Thymus (tissue), 11 donors: Measurements from ENCODE around the gene SLC9A7. TPM values are rescaled to one million over a fixed set of nuclear protein-coding genes. Genes with fewer than 3 reads are reported as not detected.
"Not testable (repeated sequence)": the region's sequence is repeated elsewhere in the genome, so short reads cannot be mapped to it uniquely, and the experiment has no call there.

Experiments
- DNase-seq, 9 donors: peaks; one replicate each; pipeline ENCODE4 v3.0.0-alpha.2; 2013; ENCODE audit warnings: low spot score in 9 of 9, low read depth in 6 of 9, missing footprints in 1 of 9
- H3K27ac ChIP-seq, 2 donors: one replicate each; pipeline ENCODE4 v1.5.1; 2013; ENCODE audit warnings: control low read depth in 1 of 2, low read depth in 1 of 2, low read length in 1 of 2, mild to moderate bottlenecking in 1 of 2, moderate library complexity in 1 of 2
- H3K27me3 ChIP-seq, 2 donors: one replicate each; pipeline ENCODE4 v1.5.1; 2013; ENCODE audit warnings: low read length in 1 of 2; ENCODE audit not compliant: control insufficient read depth in 2 of 2, insufficient read depth in 1 of 2
- H3K36me3 ChIP-seq, 2 donors: one replicate each; pipeline ENCODE4 v1.5.1; 2013; ENCODE audit warnings: low read length in 1 of 2, mild to moderate bottlenecking in 1 of 2, moderate library complexity in 1 of 2; ENCODE audit not compliant: control insufficient read depth in 2 of 2, insufficient read depth in 2 of 2
- H3K4me1 ChIP-seq, 2 donors: one replicate each; pipeline ENCODE4 v1.5.1; 2013; ENCODE audit warnings: low read length in 2 of 2; ENCODE audit not compliant: control insufficient read depth in 2 of 2, insufficient read depth in 2 of 2
- H3K4me3 ChIP-seq, 2 donors: one replicate each; pipeline ENCODE4 v1.5.1; 2013; ENCODE audit warnings: low read length in 2 of 2, control low read depth in 1 of 2, mild to moderate bottlenecking in 1 of 2
- H3K9me3 ChIP-seq, 2 donors: one replicate each; pipeline ENCODE4 v1.5.1; 2013; ENCODE audit warnings: low read length in 1 of 2, mild to moderate bottlenecking in 1 of 2; ENCODE audit not compliant: control insufficient read depth in 2 of 2, insufficient read depth in 1 of 2
- WGBS: extraction: QIAGEN DNeasy Blood & Tissue Kit; methylation state at CpG from one replicate; pipeline ENCODE4 v1.1.7; 2013; 5-methylcytosine and 5-hydroxymethylcytosine counted together
- polyA plus RNA-seq: library from polyadenylated mRNA; stranded (reverse); fragments of 200-250 nt; gene quantifications from one replicate; pipeline ENCODE4 v1.2.3, GENCODE V29; 2013
- total RNA-seq: library from RNA; stranded (reverse); fragments of 120-200 nt; gene quantifications from one replicate; pipeline ENCODE4 v1.2.4, GENCODE V29; 2013
- donor health status: healthy.

The SLC9A7 gene
- total and polyA plus RNA-seq, 2 donors: 3.5 to 10.3 TPM

GRCh38 chrX:46784437-46784836, 25.5 kb upstream of the SLC9A7 start:
- H3K27me3 ChIP-seq, H3K27ac ChIP-seq, H3K4me1 ChIP-seq, H3K36me3 ChIP-seq, H3K9me3 ChIP-seq, H3K4me3 ChIP-seq, DNase-seq: not testable (repeated sequence)

GRCh38 chrX:46782034-46782433, 23.1 kb upstream of the SLC9A7 start:
- no peak for DNase-seq
- WGBS: 90% methylated on average over 4 of the region's 4 CpGs

GRCh38 chrX:46777971-46778810, 19.3 kb upstream of the SLC9A7 start:
- Histone ChIP-seq H3K36me3 (no peaks in the 10 kb centered on the region), H3K27me3 (no peaks in the 10 kb centered on the region), H3K4me3 (no peak overlapping the region), H3K9me3 (no peaks in the 10 kb centered on the region), H3K4me1 (no peaks in the 10 kb centered on the region), H3K27ac (no peak overlapping the region)
- no peak for DNase-seq
- WGBS: 34% methylated on average over 7 of the region's 7 CpGs

More at GRCh38 chrX:46782034-46782433, 23.1 kb upstream of the SLC9A7 start:
- H3K4me1 ChIP-seq: no peaks in the 10 kb centered on the region
- no peak overlapping the region for H3K4me3 ChIP-seq
- no peaks in the 10 kb centered on the region for H3K9me3 ChIP-seq
- no peak overlapping the region for H3K27ac ChIP-seq
- H3K27me3 ChIP-seq: no peaks in the 10 kb centered on the region
- H3K36me3 ChIP-seq: no peaks in the 10 kb centered on the region

GRCh38 chrX:46770817-46771163, 11.9 kb upstream of the SLC9A7 start:
- WGBS: 89% methylated on average over 1 of the region's 1 CpG
- H3K9me3 ChIP-seq: no peaks in the 10 kb centered on the region
- no peaks in the 10 kb centered on the region for H3K36me3 ChIP-seq
- no peaks in the 10 kb centered on the region for H3K4me1 ChIP-seq
- no peak overlapping the region for H3K4me3 ChIP-seq
- no peak overlapping the region for H3K27ac ChIP-seq
- no peaks in the 10 kb centered on the region for H3K27me3 ChIP-seq
- DNase-seq: no peak

- 93% methylated on average over 4 of the region's 4 CpGs for WGBS
- Histone ChIP-seq H3K27ac (no peak overlapping the region), H3K9me3 (no peaks in the 10 kb centered on the region), H3K4me1 (no peaks in the 10 kb centered on the region), H3K27me3 (no peaks in the 10 kb centered on the region), H3K36me3 (no peaks in the 10 kb centered on the region), H3K4me3 (no peak overlapping the region)
- DNase-seq: no peak
Measured at GRCh38 chrX:46770000-46770816, 11.3 kb upstream of the SLC9A7 start.

- Histone ChIP-seq H3K27ac (no peak overlapping the region), H3K27me3 (peaks cover 0 to 5% of the 10 kb centered on the region in 2 donors), H3K36me3 (no peaks in the 10 kb centered on the region), H3K9me3 (peaks cover 0 to 5% of the 10 kb centered on the region in 2 donors), H3K4me1 (peaks cover 0 to 5% of the 10 kb centered on the region in 2 donors), H3K4me3 (no peak overlapping the region)
- WGBS: 96% methylated on average over 1 of the region's 1 CpG
- no peak for DNase-seq
Measured at GRCh38 chrX:46762963-46763362, 4.0 kb upstream of the SLC9A7 start.

- Histone ChIP-seq H3K4me3 (peak overlapping the region; percentile 14 to 66), H3K4me1 (peaks cover 0 to 5% of the 10 kb centered on the region in 2 donors), H3K27ac (no peak overlapping the region), H3K36me3 (no peaks in the 10 kb centered on the region), H3K9me3 (peaks cover 0 to 5% of the 10 kb centered on the region in 2 donors), H3K27me3 (peaks cover 0 to 5% of the 10 kb centered on the region in 2 donors)
- DNase-seq: no peak
- 21% methylated on average over 4 of the region's 4 CpGs for WGBS
Measured at GRCh38 chrX:46759645-46759974, 692 bp upstream of the SLC9A7 start.

GRCh38 chrX:46758163-46758955, 559 bp downstream of the SLC9A7 start:
- H3K27ac ChIP-seq: peak overlapping the region in 1 of 2 donors; percentile 42
- WGBS: 1% methylated on average over 47 of the region's 47 CpGs

More at GRCh38 chrX:46758163-46758955, 559 bp downstream of the SLC9A7 start:
- H3K9me3 ChIP-seq: peaks cover 0 to 5% of the 10 kb centered on the region in 2 donors
- H3K36me3 ChIP-seq: no peaks in the 10 kb centered on the region
- DNase-seq: peak in 4 of 9 donors; percentile 3 to 43 (median 20)
- peaks cover 0 to 5% of the 10 kb centered on the region in 2 donors for H3K4me1 ChIP-seq
- peak overlapping the region; percentile 52 to 66 for H3K4me3 ChIP-seq
- H3K27me3 ChIP-seq: peaks cover 0 to 5% of the 10 kb centered on the region in 2 donors
